MM.1S (cell line): ENCODE measurements around the gene COG5.

Experiments used
- CTCF ChIP-seq: fragments of 300-600 bp; sonication (generic); IDR thresholded peaks from 2 replicates; pipeline ENCODE4 v1.5.1; 2016; ENCODE audit warnings: antibody characterized with exemption, low read length, mixed read lengths
- EZH2 ChIP-seq: fragments of 300-600 bp; sonication (generic); optimal IDR thresholded peaks from 2 replicates; pipeline ENCODE3; 2017; ENCODE audit warnings: low read depth, mild to moderate bottlenecking, antibody characterized with exemption, low read length, mixed read lengths
- EZH2phosphoT487 ChIP-seq: fragments of 300-600 bp; sonication (generic); IDR thresholded peaks from 2 replicates; pipeline ENCODE4 v1.6.1; 2018; ENCODE audit warnings: antibody characterized with exemption, low read length

GRCh38 chr7:107505362-107505761 is 58.4 kb downstream of the COG5 start:
- TF ChIP-seq CTCF (no peak), EZH2phosphoT487 (no peak), EZH2 (no peak)
